B cell (primary cell): ENCODE results near the gene KRT9. TPM values are rescaled to one million over a fixed set of nuclear protein-coding genes. Genes with fewer than 3 reads are reported as not detected.

Experiments used
- ATAC-seq: fragments of 200-7000 bp; cut with Tn5 transposase; one replicate; pipeline ENCODE4 v1.10.0; 2021; ENCODE audit warnings: low read depth, mild to moderate bottlenecking, moderate number of reproducible peaks, moderate library complexity
- CTCF ChIA-PET: fragments of 350-600 bp; sonication (Branson Sonifier 250); formaldehyde crosslinking; loops from one replicate; lab custom pipeline; 2021; ENCODE audit warnings: antibody characterized with exemption, inconsistent platforms; lab: Charles Lee
- POLR2A ChIA-PET: fragments of 350-600 bp; sonication (Branson Sonifier 250); formaldehyde crosslinking; loops from one replicate; lab custom pipeline; 2021; ENCODE audit warnings: antibody characterized with exemption; lab: Charles Lee
- DNase-seq: peaks from one replicate; pipeline ENCODE4 v3.0.0; 2013
- H2AFZ ChIP-seq: 2 replicates; pipeline ENCODE4 v1.6.1; 2012; ENCODE audit warnings: mild to moderate bottlenecking, low read depth, low read length; ENCODE audit not compliant: insufficient read depth, poor library complexity, severe bottlenecking
- H3K27ac ChIP-seq, 2 donors: 1 replicate in 1 of 2; 2 replicates in 1 of 2; pipeline ENCODE4 v1.5.1; 2012 to 2013; ENCODE audit warnings: low read length in 2 of 2, mild to moderate bottlenecking in 2 of 2, moderate library complexity in 1 of 2
- H3K27me3 ChIP-seq, 4 experiments: fragments of 200-600 bp in 1 of 4; sonication (generic) in 1 of 4; replicated peaks in 1 of 4; 1 replicate in 2 of 4; 2 replicates in 2 of 4; pipeline versions ENCODE4 v1.6.1 to v1.7.0; 2013 to 2016; ENCODE audit warnings: low read length in 3 of 4, mild to moderate bottlenecking in 2 of 4, mixed read lengths in 1 of 4, moderate library complexity in 1 of 4; ENCODE audit not compliant: insufficient read depth in 4 of 4, control insufficient read depth in 3 of 4; ENCODE audit errors: control extremely low read depth in 1 of 4
- H3K36me3 ChIP-seq, 2 experiments: replicated peaks in 1 of 2; 1 replicate in 1 of 2; 2 replicates in 1 of 2; pipeline versions ENCODE4 v1.6.1 to v1.7.1; 2013; ENCODE audit warnings: low read length in 1 of 2; ENCODE audit not compliant: insufficient read depth in 2 of 2, control insufficient read depth in 1 of 2; ENCODE audit errors: control extremely low read depth in 1 of 2, extremely low read depth in 1 of 2
- H3K4me1 ChIP-seq, 2 donors: fragments of 200-600 bp in 1 of 2; sonication (generic) in 1 of 2; 1 replicate in 1 of 2; 2 replicates in 1 of 2; pipeline versions ENCODE4 v1.5.1 to v1.6.1; 2013 to 2017; ENCODE audit warnings: low read length in 2 of 2; ENCODE audit not compliant: control insufficient read depth in 2 of 2, insufficient read depth in 2 of 2
- H3K4me2 ChIP-seq: replicated peaks from 2 replicates; pipeline ENCODE3; 2012; ENCODE audit warnings: mild to moderate bottlenecking, low read depth, low read length; ENCODE audit not compliant: poor library complexity, severe bottlenecking
- H3K4me3 ChIP-seq, 5 experiments: fragments of 200-600 bp in 1 of 5; sonication (generic) in 1 of 5; 1 replicate in 3 of 5; 2 replicates in 2 of 5; pipeline versions ENCODE4 v1.5.1 to v1.7.0; 2011 to 2016; ENCODE audit warnings: low read length in 4 of 5, mild to moderate bottlenecking in 4 of 5, low read depth in 2 of 5, control low read depth in 1 of 5, moderate library complexity in 1 of 5; ENCODE audit not compliant: insufficient read depth in 1 of 5; ENCODE audit errors: control extremely low read depth in 1 of 5, extremely low read depth in 1 of 5
- H3K79me2 ChIP-seq: fragments of 200-600 bp; sonication (generic); one replicate; pipeline ENCODE4 v1.6.0; 2016; ENCODE audit warnings: low read length; ENCODE audit not compliant: control insufficient read depth, insufficient read depth
- H3K9ac ChIP-seq: fragments of 200-600 bp; sonication (generic); 2 replicates; pipeline ENCODE4 v1.6.1; 2017; ENCODE audit warnings: mild to moderate bottlenecking, low read length, moderate library complexity
- H3K9me3 ChIP-seq, 3 donors: one replicate each; pipeline versions ENCODE4 v1.6.1 to v1.7.1; 2013; ENCODE audit warnings: low read length in 2 of 3; ENCODE audit not compliant: control insufficient read depth in 2 of 3, insufficient read depth in 1 of 3; ENCODE audit errors: control extremely low read depth in 1 of 3
- H4K20me1 ChIP-seq: 2 replicates; pipeline ENCODE4 v1.6.0; 2012; ENCODE audit warnings: mild to moderate bottlenecking, low read length; ENCODE audit not compliant: insufficient read depth, control insufficient read depth, poor library complexity, severe bottlenecking
- H3K27ac Mint-ChIP-seq: one replicate; pipeline ENCODE4 v1.8.0; 2021; ENCODE audit warnings: mixed read lengths
- H3K27me3 Mint-ChIP-seq: one replicate; pipeline ENCODE4 v1.8.0; 2021; ENCODE audit warnings: mixed read lengths
- H3K4me1 Mint-ChIP-seq: one replicate; pipeline ENCODE4 v1.8.0; 2021; ENCODE audit warnings: mixed read lengths
- H3K4me3 Mint-ChIP-seq: one replicate; pipeline ENCODE4 v1.8.0; 2021; ENCODE audit warnings: mixed read lengths
- H3K9me3 Mint-ChIP-seq: one replicate; pipeline ENCODE4 v1.8.0; 2022; ENCODE audit warnings: mixed read lengths; ENCODE audit not compliant: insufficient read depth
- CTCF ChIP-seq: fragments of 200-600 bp; IDR thresholded peaks from one replicate; pipeline ENCODE4 v1.8.0; 2022; ENCODE audit warnings: antibody characterized with exemption, mild to moderate bottlenecking
- EZH2 ChIP-seq: IDR thresholded peaks from 2 replicates; pipeline ENCODE4 v1.6.1; 2012; ENCODE audit warnings: borderline replicate concordance, low read depth, mild to moderate bottlenecking, moderate library complexity, low read length; ENCODE audit not compliant: insufficient read depth, poor library complexity, severe bottlenecking
- WGBS: methylation state at CpG from one replicate; pipeline ENCODE4 v1.1.5; 2013; ENCODE audit warnings: missing lambda C conversion rate; ENCODE audit not compliant: insufficient coverage; 5-methylcytosine and 5-hydroxymethylcytosine counted together
- intact Hi-C: fragments of 100-400 bp; cut with micrococcal nuclease; formaldehyde crosslinking; loops from one replicate; pipeline ENCODE4 v1.10.0; 2022
- polyA plus RNA-seq: library from polyadenylated mRNA; depleted of rRNA; stranded (reverse); fragments of >200 nt; gene quantifications from 2 replicates; pipeline ENCODE4 v1.2.3, GENCODE V29; 2012
- total RNA-seq, 2 donors: library from RNA; stranded (reverse); fragments of 120-200 nt in 1 of 2; gene quantifications; 1 replicate in 1 of 2; 2 replicates in 1 of 2; pipeline versions ENCODE4 v1.2.3 to v1.2.4, GENCODE V29; 2013 to 2022

Gene KRT9
- total and polyA plus RNA-seq, 2 donors (not counting 1 experiment from before 2014, with no cell fraction given), result not detected

- no peak overlapping the region for H3K4me2 ChIP-seq
- H3K79me2 ChIP-seq, result no peaks in the 10 kb centered on the region
- no peak overlapping the region for H3K4me3 ChIP-seq
- no peak overlapping the region for H3K27ac ChIP-seq
- no peaks in the 10 kb centered on the region for H3K36me3 ChIP-seq
- peaks cover 29% of the 10 kb centered on the region for H3K27me3 Mint-ChIP-seq
- ATAC-seq (no peak), DNase-seq (no peak)
- H3K27me3 ChIP-seq, result peaks cover 0 to 26% (median 6%) of the 10 kb centered on the region in 4 experiments
- TF ChIP-seq EZH2 (no peak), CTCF (no peak)
- H3K27ac Mint-ChIP-seq, result no peak overlapping the region
- no peak overlapping the region for H3K4me3 Mint-ChIP-seq
- H3K4me1 Mint-ChIP-seq, result peaks cover 8% of the 10 kb centered on the region
- no peak overlapping the region for H2AFZ ChIP-seq
- no peak overlapping the region for H3K9ac ChIP-seq
- intact Hi-C loops, result no loop called here
- ChIA-PET CTCF (interaction anchor here (0.6 kb wide), 1 partner anchor 429 kb away, joined by 3 read pairs; no protein-coding TSS in a partner anchor), POLR2A (no interaction called here)
- H3K9me3 ChIP-seq, result peaks cover 0 to 22% (median 0%) of the 10 kb centered on the region in 3 donors
- H4K20me1 ChIP-seq, result no peaks in the 10 kb centered on the region
- H3K4me1 ChIP-seq, result peaks cover 8 to 13% of the 10 kb centered on the region in 2 donors
- 92% methylated on average over 2 of the region's 5 CpGs for WGBS
- no peaks in the 10 kb centered on the region for H3K9me3 Mint-ChIP-seq
These were observed 26.9 kb downstream of the KRT9 start for GRCh38 chr17:41544935-41545334.

- H4K20me1 ChIP-seq, result no peaks in the 10 kb centered on the region
These were observed 27.4 kb downstream of the KRT9 start for GRCh38 chr17:41544491-41544892.

More at GRCh38 chr17:41544491-41544892, 27.4 kb downstream of the KRT9 start:
- Mint-ChIP-seq H3K27ac (no peak overlapping the region), H3K27me3 (peaks cover 29% of the 10 kb centered on the region), H3K9me3 (no peaks in the 10 kb centered on the region), H3K4me1 (peaks cover 7% of the 10 kb centered on the region), H3K4me3 (no peak overlapping the region)
- H3K4me3 ChIP-seq, result no peak overlapping the region
- H2AFZ ChIP-seq, result no peak overlapping the region
- peaks cover 0 to 22% (median 0%) of the 10 kb centered on the region in 3 donors for H3K9me3 ChIP-seq
- H3K9ac ChIP-seq, result no peak overlapping the region
- 100% methylated on average over 2 of the region's 5 CpGs for WGBS
- H3K27me3 ChIP-seq, result peaks cover 0 to 23% (median 6%) of the 10 kb centered on the region in 4 experiments
- peaks cover 8 to 12% of the 10 kb centered on the region in 2 donors for H3K4me1 ChIP-seq
- intact Hi-C loops, result no loop called here
- DNase-seq (no peak), ATAC-seq (no peak)
- H3K36me3 ChIP-seq, result no peaks in the 10 kb centered on the region
- ChIA-PET POLR2A (no interaction called here), CTCF (interaction anchor here (0.5 to 0.6 kb wide), 2 partner anchors 430 to 1239 kb away, joined by 3 to 4 read pairs; no protein-coding TSS in a partner anchor)
- no peak for TF ChIP-seq CTCF
- no peak for TF ChIP-seq EZH2
- no peak overlapping the region for H3K4me2 ChIP-seq
- no peaks in the 10 kb centered on the region for H3K79me2 ChIP-seq
- no peak overlapping the region for H3K27ac ChIP-seq
